GM18498 (cell line): ENCODE measurements around the gene LYRM4.

Source experiments
- ATAC-seq: cut with Tn5 transposase; IDR thresholded peaks from one replicate; pipeline ENCODE4 v1.9.1; 2021; ENCODE audit warnings: mild to moderate bottlenecking, moderate library complexity; ENCODE audit not compliant: unreplicated experiment

LYRM4 gene

DNA sequence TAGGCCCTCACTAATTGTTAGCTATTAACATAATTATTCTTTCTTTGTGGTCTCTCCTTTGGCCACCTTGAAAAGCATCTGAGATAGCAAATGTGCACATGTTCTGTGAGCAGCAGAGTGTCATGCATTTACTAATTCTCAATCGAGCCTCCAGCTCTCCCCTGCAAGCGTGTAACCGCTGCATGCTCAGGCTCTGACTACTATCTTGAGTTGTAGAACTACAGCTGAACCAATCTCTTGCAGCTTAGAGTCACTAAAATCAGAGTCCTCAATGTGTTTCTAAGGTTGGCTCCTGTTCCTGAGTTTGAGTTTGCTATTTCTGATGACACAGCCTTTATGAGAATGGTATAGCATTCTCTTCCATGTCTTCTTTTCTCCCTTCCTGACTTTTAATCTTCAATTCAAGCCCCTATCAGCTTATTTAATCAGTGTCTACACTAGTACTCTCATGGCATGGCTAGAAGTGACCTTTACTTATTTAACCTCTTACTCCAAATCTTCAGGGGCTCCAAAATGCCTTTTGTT, 110.1 kb downstream of the LYRM4 start:
- ATAC-seq = no peak

DNA sequence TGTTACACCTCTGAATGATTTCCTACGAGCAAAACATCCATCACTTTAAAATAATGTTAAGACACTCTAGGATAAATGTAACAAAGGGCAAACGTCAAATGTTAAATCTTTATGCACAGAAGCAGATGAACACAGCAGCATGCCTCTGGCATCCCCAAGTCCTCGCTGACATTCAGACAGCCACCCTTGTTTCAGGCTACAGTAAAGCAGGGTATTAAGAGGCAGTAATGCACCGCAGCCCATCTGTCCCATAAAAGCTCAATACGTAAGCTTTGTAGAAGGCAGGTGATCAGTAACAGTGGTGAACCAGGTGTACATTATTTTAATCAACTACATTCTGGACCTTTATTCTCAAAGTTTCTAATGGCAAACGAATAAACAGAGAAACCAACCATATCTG, 110.9 kb downstream of the LYRM4 start:
- no peak for ATAC-seq

DNA sequence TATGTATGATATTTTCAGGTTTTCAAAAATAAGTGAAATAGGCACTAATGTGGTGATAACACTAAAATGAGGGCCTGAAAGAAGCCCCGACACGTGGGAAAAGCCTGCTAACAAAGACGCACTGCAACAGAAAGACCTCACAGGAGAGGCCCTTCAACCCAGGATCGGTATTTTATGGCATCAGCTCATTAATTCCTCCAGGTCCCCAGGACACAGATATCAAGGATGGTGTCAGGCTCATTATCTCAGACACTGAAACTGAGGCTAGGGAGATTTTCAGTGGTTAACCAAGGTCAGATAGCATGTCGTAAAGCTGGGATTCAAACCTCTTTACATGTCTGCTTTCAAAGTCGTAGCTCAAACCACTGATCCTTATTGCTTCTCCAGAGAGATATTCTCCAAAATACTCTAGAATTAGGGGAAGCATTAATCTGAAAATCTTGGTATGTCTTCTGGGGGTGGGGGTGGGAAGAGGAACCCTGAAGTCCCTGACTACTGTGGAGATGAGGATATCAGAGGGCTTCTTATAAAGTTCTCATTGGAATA, 111.5 kb downstream of the LYRM4 start:
- ATAC-seq = no peak

DNA sequence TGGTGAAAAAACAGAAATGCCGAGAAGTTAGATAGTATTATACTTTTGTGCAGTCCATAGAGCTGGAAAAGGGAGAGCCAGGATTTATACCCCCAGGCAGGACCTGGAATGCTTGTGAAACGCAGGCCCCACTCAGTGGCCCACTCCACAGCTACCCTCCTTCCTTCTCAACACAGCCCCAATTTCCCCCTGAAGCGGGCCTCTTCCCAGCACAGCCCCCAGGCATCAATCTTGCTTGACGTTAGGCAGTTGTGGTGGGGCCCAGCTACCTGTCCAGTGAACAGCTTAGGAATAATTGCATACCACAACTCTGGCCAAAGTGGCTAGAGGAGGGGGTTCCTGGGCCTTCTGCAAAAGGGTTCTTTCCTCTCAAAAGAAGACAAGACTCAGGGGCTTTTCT, 114.4 kb downstream of the LYRM4 start:
- no peak for ATAC-seq

GRCh38 chr6:5143634-5144311, 117.0 kb downstream of the LYRM4 start:
- no peak for ATAC-seq

DNA sequence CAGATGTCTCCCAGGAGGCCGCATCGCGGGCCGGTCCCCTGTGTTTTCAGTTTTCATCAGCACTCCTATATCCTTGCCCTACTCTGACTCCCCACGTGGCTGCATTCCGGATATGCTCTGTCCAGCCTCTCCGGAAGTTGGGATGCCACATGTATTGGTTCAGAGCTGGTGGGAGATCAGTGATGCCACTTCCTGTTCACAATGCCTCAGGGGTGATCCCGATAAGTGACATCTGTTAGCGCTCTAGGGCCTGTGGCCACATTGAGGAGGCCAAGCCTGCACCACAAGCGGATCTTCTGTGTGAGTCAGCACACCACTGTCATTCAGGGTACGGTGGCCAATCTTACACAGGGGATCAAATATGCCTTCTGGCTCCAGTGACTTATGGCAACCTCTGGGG, 117.8 kb downstream of the LYRM4 start:
- ATAC-seq = no peak

DNA sequence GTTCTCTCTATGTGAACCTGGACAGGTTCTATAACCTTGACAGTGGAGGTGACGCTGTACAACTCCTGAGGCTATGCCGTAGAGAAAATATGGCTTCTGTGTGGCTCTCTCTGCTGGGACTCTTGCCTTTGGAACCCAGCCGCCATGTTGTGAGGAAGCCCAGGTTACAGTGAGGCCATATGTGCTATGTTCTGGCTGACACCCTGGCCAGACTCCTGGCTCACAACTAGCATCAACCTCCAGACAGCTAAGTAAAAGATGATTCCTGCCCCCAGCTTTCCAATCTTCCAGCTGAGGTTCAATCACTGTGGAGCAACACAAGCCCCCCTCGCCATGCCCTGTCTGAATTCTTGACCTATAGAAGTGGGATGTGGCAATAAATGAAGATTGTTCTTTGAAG, 118.6 kb downstream of the LYRM4 start:
- no peak for ATAC-seq

DNA sequence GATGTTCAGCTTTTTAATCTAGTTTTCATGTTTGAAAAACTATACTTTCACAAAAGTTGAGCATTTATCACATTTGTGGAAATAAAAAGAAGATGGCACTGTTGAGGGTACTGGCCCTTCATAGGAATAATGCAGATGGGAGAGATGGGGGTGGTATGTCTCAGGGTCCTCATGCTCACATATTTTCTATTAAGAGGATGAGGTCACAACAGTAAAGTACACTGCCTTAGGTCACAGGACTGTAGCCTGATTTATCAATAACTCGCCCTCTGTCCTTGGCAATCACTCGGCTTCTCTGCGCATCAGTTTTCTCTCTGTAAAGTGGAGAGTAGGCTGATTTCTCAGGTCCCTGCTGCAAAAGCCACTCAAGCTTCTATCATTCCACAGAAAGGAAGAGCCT, 119.7 kb downstream of the LYRM4 start:
- ATAC-seq = no peak

DNA sequence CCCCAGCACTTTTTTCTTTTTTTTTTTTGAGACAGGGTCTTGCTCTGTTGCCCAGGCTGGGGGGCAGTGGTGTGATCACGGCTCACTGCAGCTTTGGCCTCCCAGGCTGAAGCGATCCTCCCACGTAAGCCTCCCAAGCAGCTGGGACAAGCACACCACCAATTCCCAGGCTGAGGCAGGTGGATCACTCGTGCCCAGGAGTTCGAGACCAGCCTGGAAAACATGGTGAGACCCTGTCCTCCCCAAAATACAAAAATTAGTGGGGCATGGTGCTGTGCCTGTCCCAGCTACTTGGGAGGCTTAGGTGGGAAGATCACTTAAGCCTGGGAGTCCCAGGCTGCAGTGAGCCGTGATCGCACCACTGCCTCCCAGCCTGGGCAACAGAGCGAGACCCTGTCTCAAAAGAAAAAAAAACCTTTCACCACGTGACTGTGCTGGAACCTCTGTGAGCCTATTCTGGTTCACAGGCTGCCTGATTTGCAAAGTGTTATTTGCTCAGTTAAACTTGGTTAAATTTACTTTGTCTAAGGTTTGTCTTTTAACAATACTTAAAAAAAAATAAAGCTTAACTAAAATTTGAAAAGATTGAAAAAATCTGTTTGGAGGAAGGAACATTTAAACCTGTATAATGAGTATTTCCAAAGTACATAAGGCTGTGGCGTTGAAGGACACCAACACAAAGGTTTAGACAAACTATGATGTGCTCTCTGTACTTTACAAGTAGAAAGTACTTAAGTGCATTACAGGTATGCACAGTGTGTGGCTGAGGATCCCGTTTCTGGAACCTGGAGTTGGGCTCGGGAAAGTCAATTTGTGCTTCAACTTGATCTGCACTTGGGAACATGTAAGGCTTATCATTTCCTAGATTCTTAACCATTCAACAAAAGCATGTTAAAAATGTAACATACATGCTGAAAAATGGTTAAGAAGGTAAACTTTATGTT, 120.7 kb downstream of the LYRM4 start:
- ATAC-seq = no peak

- ATAC-seq = no peak
Observed at GRCh38 chr6:5138995-5139827, 121.5 kb downstream of the LYRM4 start.

DNA sequence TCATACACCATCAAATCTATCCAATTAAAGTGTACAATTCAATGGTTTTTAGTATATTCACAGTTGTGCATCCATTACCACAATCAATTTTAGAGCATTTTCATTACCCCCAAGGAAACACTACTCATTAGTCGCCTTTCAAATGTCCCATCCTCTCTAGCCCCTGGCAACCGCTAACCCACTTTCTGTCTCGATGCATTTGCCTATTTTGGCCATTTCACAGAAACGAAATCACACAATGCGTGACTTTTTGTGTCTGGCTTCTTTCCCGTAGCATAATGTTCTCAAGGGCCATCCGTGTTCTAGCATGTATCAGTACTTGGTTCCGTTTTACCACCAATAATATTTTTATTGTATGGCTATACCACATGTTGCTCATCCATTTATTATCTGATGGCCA, 123.9 kb downstream of the LYRM4 start:
- ATAC-seq = no peak

DNA sequence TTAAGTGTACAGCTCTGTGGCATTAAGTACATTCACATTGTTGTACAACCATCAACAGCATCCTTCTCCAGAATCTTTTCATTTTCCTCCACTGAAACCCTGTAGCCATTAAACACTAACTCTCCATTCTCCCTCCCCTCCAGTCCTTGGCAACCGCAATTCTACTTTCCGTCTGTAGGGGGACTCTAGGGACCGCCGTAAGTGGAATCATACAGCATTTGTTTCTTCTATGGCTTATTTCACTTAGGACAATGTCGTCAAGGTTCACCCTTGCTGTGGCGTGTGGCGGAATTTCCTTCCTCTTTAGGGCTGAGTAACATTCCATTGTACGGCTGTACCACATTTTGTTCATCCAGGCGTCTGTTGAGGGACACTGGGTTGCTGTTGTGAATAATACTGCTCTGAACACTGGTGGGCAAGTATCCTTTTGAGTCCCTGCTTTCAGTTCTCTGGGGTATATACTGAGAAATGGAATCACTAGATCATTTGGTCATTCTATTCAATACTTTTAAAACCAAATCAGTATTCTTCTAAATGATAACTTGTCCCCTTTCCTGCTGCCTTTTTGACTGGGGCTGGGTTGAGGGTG, 124.9 kb downstream of the LYRM4 start:
- ATAC-seq = no peak

DNA sequence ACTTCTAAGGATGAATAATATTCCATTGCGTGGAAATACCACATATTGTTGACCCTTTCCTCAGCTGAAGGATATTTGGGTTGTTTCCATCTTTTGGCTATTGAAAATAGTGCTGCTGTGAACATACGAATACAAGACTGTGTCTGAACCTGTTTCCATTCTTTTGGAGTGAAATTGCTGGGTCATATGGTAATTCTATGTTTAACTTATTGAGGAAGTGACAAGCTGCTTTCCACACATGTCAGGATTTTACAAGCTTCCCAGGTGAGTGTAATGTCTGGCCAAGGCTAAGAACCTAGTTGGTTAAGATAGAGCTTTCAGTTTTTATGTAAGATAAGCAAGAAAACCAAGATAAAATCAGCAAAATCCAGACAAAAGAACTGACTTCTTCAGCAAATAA, 126.8 kb downstream of the LYRM4 start:
- no peak for ATAC-seq

- ATAC-seq = peak; percentile 79
Observed at GRCh38 chr6:5132731-5133130, 128.0 kb downstream of the LYRM4 start.

GRCh38 chr6:5130135-5130866, 130.4 kb downstream of the LYRM4 start:
- no peak for ATAC-seq

- no peak for ATAC-seq
Observed at GRCh38 chr6:5128351-5128750, 132.4 kb downstream of the LYRM4 start.

DNA sequence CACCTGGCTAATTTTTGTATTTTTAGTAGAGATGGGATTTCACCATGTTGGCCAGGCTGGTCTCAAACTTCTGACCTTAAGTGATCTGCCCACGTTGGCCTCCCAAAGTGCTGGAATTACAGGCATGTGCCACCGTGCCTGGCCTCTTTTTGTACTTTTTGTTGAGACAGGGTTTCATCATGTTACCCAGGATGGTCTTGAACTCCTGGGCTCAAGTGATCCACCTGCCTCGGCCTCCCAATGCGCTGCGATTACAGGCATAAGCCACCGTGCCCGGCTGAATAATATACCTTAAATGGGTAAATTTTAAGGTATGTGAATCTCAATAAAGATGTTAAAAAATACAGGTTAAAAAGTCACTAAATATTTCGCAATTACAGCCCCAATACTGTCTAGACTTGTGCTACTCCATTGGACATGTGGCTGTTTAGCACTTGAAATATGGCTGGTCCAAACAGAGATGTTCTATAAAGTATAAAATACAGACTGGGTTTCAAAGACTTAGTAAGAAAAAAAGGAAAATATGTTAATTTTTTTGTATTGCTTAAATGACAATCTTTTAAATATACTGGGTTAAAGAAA, 133.6 kb downstream of the LYRM4 start:
- no peak for ATAC-seq

GRCh38 chr6:5126214-5126613, 134.5 kb downstream of the LYRM4 start:
- no peak for ATAC-seq
